NCI-H2081 (cell line): Measurements from ENCODE around the gene TLCD4.
"Not testable (repeated sequence)": the region's sequence is repeated elsewhere in the genome, so short reads cannot be mapped to it uniquely, and the experiment has no call there.

Experiments
- DNase-seq, 2 experiments: peaks; one replicate each; lab custom pipeline; 2025; lab: John Stamatoyannopoulos, UW

TLCD4 gene, protein sequence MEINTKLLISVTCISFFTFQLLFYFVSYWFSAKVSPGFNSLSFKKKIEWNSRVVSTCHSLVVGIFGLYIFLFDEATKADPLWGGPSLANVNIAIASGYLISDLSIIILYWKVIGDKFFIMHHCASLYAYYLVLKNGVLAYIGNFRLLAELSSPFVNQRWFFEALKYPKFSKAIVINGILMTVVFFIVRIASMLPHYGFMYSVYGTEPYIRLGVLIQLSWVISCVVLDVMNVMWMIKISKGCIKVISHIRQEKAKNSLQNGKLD

DNA sequence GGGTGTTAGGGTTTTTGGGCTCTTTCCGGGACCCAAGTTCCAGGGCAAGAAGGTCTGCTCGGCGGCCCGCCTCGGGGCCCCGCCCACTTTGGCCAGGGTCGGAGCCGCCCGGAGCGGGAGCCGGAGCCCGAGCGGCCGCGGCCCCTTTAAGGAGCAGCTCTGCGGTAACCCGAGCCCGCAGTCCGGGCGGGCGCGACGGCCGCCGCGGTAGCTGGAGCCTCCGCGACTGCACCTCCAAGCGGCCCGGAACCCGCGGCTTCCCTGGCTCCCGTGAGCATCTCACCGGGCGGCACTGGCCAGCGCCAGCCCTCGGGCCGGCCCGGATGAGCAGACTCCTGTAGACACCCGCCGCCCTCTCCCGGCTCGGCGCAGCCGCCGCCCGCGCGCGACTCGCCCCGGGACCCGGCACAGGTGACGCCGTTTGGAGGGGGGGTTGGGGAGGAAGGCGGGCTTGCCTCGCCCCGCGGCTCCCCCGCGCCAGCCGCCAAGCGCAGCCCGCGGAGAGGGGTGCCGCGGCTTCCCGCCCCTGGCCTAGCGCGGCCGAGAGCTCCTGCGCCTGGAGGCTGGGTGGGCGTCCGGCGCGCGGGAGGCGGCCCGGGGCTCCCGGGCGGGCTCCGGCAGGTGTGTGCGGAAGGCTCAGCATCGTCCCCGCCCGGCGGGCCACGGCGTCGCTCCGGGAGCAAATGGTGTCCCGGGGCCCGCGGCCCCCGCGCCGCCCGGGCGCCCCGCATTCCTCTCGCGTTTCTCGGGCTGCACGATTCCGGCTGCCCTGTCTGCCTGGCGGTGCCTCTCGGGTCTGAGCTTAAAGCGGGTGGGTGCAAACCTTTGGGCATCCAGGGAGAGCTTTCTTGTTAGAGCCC is at the start of gene TLCD4:
TSS of gene TLCD4 (plus strand) at position 149 of the 860 bp plus-strand sequence. CDS start 26,547 bp downstream, outside the sequence.
- DNase-seq: peak; percentile 32 to 44

DNA sequence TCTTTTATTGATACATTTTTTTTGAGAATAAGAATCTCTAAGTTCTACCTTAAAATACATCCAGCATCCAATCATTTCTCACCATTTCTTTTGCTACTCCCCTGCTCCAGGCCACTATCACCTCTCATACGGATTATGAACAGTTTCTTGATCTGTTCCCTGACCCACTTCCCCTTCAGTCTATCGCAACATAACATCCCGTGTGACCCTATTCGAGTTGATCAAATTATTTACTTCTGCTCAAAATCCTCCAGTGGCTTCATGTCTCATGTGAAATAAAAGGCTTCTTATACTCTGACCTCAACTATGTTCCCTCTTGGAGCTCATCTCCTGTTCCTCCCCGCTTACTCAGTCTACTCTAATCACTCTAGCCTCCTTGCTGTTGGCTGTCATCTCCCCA is 49.6 kb upstream of the TLCD4 start:
- DNase-seq: no peak

DNA sequence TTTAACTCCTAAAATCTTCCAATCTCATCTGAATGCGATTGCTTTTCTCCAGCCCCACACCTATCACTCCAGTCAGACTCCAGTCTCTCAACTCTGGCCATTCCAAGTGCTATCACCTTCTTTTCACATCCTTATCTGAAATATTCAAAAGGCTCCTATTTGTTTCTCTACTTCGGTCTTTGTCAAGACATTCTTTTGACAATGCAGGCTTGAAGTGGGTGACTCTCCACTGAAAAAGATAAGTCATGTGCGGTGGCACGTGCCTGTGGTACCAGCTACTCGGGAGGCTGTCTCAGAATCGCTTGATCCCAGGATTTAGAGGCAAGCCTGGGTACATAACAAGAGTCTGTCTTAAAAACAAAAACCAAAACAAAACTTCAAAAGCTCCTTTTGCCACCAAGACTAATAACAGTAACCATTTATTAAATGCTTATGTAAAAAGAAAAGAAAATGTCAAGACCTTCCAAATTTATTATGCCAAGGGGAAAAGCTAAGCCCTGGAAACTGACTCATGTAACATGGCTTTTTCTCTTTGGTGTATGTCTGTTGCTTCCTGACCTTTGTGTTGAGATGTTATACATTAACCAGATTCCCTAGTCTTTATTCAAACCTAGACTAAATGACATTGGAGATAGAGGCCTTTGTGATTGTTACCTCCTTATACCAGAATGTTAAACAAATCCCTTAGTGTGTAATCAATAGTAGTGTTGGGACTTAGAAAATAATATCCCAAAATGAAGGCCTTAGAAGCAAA is 48.0 kb upstream of the TLCD4 start:
- DNase-seq: no peak

DNA sequence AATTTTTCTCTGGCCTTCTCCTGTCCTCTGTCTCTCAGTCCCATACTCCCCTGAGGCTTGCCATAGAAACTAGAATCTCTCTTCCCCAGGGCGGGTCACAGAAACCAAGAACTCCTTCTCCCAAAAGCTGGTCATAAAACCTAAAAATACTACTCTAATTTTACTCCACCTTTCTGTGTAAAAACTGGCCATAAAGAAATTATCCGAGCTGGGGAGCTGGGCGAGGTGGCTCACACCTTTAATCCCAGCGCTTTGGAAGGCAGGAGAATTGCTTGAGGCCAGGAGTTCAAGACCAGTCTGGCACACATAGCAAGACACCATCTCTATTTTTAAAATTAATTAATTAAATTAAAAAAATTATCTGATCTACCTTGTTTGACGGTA is 47.5 kb upstream of the TLCD4 start:
- no peak for DNase-seq

DNA sequence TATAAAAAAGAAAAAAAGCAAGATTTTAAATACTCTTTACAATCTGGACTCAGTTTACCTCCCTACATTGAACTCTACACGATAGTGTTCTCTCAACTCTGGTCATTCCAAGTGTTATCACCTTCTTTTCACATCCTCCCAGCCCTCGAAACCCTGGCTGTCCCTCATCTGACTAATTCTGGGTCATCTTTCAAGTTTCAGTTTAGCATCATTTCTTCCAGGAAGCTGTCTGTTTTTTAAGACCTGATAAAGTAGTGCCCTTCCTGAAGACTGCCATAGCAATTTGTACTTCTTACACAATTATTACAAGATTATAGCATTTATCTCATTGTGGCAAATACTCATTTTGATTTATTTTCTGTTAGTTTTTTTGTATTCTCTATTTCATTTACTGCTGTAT is 45.6 kb upstream of the TLCD4 start:
- DNase-seq: no peak

DNA sequence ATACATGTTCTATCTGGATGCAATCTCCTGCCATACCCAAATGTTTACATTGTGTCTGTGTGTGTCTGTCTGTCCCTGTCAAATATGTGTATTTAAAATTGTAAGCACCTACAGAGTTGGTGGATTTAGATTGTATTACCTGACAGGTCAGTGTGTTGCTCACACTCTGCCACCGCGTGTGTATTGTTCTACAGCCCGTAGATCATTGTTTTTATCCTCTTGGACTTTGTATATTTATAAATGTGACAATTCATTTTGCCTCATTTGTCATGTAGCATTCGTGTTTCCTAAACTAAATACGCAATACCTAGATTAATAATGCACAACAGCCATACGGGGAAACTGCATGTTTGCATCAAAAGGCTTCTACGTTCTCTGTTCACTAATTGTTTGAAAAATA is 45.0 kb upstream of the TLCD4 start:
- no peak for DNase-seq

DNA sequence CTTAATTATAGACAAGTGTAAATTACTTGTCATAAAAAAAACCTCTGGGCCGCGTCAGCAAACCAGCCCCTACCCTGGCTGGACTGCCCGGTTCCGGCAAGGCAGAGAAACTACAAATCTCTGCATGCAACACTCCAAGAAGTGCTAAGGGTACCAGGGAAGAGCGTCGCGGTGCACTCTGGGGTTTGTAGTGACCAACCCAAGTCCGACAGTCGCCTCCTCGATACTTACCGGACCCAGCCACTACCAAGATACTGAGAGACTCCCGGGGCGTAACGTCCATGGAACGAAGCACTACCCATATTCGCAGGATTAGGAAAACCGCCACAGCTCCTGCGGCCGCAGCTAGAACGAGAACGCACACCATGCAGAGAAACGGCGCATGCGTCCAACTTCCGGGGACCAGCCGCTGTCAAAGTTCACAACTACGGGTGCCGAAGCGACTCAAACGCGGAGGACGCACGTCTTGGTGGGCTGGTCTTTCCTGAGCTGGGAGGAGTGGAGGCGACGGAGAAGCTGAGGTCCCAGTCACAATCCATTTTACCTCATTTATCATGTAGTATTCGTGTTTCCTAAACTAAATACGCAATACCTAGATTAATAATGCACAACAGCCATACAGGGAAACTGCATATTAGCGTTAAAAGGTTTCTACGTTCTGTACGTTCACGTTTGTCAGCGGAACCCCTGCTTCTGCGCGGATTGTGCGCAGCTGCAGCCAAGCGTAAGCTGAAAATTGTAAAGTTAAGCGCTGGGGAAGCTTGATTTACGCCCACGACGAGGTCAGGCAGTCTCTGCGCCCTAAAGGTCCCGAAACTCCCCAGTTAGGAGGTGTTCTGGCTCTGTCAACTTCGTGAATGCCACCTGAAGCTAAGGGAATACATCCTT is 44.4 kb upstream of the TLCD4 start, which contains the start of gene ALG14:
TSS of gene ALG14 (minus strand) at position 420 of the 888 bp plus-strand sequence. CDS start at position 367, 53 bp downstream.
- peak; percentile 85 to 92 for DNase-seq

DNA sequence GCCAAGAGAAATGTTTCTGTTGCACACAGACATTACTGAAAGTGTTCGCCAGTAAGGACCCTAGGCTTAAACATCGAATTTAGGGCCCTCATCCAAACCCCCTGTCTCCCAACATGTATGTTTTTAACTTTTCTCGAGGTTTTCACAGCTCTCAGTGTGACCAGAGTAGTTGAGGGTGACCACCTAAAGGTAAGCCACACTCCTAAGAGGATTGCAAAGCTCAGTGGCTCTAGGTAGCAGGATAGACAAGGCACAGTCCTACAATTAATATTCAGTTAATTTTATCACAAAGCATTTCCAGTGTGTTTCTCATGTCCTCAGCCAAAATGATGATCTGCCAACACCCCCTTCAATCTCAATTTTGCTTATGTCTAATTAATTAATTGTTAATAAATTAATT is 43.7 kb upstream of the TLCD4 start:
- no peak for DNase-seq

DNA sequence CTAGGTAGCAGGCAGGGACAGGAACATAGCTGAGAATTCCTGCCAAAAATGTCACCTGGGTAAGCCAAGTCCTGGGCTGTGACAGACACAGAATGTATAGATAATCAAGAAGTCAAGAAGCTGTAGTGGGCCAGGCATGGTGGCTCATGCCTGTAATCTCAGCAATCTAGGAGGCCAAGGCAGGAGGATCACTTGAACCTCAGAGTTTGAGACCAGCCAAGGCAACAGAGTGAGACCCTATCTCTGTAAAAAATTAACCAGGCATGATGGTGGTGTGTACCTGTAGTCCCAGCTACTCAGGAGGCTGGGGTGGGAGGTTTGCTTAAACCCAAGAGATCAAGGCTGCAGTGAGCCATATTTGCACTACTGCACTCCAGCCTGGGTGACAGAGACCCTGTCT is 41.1 kb upstream of the TLCD4 start:
- no peak for DNase-seq

DNA sequence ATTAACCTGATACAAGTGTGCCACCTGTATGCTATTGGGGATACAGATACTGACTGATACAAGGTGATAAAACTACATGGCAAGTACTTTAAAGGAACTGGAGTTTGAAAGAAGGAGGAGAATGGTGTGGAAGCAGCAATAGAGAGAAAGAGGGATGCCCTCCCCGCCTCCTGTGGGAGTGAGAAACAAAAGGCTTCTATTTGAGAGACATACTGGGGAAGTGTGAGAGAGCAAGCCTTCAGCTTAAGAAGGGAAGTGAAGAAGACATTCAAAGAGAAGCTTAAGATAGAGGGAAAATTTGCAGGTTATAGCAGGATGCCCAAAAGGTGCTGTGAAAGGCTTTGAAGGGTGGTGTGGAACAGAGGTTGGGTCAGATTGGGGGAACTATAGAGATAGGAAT is 36.7 kb upstream of the TLCD4 start:
- no peak for DNase-seq

- DNase-seq: no peak
Observed at GRCh38 chr1:95080879-95081278, 36.3 kb upstream of the TLCD4 start.

- DNase-seq: peak in 1 of 2 experiments; percentile 7
Observed at GRCh38 chr1:95084317-95085176, 32.6 kb upstream of the TLCD4 start.

GRCh38 chr1:95085376-95085775 is 31.8 kb upstream of the TLCD4 start:
- no peak for DNase-seq

- no peak for DNase-seq
Observed at GRCh38 chr1:95086949-95087533, 30.1 kb upstream of the TLCD4 start.

GRCh38 chr1:95088303-95088702 is 28.9 kb upstream of the TLCD4 start:
- DNase-seq: no peak

DNA sequence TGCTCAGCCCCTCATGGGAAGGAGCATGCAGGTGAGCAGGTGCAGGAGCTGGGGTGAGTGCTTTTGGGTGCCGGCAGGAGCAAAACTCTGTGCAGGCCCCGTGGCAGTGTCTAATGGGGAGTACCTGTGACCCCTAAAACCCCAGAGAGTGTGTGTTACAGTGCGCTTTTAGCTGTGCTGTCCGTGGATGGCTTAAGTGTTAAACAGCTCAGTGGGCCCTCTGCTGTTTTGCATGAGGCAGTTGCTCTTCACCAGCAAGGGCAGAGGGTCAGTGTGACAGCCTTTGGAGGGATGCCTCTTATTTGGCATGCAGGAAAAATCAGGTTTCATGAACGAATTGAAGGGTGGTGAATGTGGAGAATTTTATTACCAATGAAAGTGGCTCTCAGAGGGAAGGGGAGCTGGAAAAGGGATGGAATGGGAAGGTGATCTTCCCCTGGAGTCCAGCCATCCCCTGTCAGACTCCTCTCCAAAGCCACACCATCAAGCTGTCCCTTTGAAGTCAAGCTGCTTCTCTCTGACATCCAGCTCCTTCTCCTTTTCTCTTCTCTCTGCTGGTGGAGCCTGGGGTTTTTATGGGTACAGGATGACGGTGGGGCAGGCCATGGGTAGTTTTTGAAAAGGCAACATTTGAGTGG is 27.4 kb upstream of the TLCD4 start:
- DNase-seq: no peak

- DNase-seq: not testable (repeated sequence)
Observed at GRCh38 chr1:95091290-95091689, 25.9 kb upstream of the TLCD4 start.

DNA sequence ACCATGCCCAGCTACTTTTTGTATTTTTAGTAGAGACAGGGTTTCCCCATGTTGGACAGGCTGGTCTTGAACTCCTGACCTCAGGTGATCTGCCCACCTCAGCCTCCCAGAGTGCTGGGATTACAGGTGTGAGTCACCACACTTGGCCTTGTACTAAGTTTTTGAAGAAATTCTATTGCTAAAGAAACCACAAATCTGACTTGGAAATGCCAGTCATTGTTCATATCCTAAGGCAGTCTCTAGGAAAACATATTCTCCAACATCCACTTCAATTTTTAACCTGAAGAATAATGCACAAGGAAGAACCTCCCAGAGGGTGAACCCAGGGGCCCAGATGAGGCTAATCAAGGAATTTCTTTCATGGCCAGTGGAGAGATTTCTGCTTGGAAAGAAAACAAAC is 24.3 kb upstream of the TLCD4 start:
- not testable (repeated sequence) for DNase-seq

DNA sequence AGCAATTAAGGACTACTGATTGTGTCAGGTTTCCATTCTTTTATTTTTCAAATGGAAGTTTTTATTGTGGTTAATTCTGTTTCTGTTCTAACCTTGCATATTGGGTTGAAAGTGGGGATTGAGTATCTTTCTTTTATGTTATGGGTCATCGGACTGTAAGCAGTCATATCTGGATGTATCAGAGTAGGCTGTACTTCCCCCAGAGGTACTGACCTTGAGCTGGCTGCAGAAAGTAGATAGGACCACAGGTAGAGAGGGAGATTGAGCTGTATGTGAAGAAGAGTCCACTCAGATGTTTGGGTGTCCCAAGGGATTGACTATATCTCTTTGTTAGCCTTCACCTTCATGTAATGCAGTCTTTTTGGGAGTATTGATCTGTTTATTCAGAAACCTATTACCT is 23.9 kb upstream of the TLCD4 start:
- DNase-seq: no peak

- DNase-seq: no peak
Observed at GRCh38 chr1:95094923-95095322, 22.2 kb upstream of the TLCD4 start.
